AG04449 (cell line): ENCODE results near the gene PRELID3B.

Experiments
- CTCF ChIA-PET: fragments of 350-600 bp; formaldehyde crosslinking; extraction: SDS; loops from one replicate; lab custom pipeline; 2021; ENCODE audit warnings: antibody characterized with exemption; lab: Yijun Ruan, JAX
- POLR2A ChIA-PET: fragments of 400-600, 350-600 bp; formaldehyde crosslinking; extraction: SDS; loops from one replicate; lab custom pipeline; 2020; ENCODE audit warnings: antibody characterized with exemption, inconsistent platforms; lab: Yijun Ruan, JAX
- DNase-seq: peaks from one replicate; pipeline ENCODE4 v3.0.0-alpha.2; 2010; ENCODE audit warnings: low read depth, low spot score
- H3K4me3 ChIP-seq: 2 replicates; pipeline ENCODE4 v1.5.1; 2011; ENCODE audit warnings: low read depth, mild to moderate bottlenecking, control low read depth, low read length
- TF ChIP-seq, protein P1 (sequence below): IDR thresholded peaks from one replicate; pipeline ENCODE4 v1.5.1; 2011; ENCODE audit warnings: mild to moderate bottlenecking, moderate library complexity, low read length, control low read depth, inconsistent platforms; ENCODE audit not compliant: insufficient read depth; ENCODE audit errors: missing control alignments

The PRELID3B gene

DNA sequence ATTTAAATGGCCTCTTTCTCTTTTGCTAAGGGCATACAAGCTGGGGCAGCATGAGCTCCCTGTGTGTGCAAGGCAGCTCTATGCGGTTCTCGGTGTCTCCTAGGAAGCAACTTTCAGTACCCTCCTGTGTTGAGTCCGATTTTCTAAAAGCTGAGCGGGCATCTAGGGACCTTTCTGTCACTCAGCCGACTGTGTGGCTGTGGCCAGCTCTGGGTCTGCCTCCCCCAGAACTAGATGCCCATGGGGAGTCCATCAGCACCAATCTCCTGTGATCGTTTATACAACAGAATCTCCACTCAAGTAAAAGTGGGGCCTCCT lies 54.1 kb downstream of the PRELID3B start:
- POLR2A ChIA-PET: no interaction called here
- CTCF ChIA-PET: interaction anchor here (0.9 kb wide), 1 partner anchor 11 kb away, joined by 4 read pairs; no protein-coding TSS in a partner anchor

GRCh38 chr20:58987790-58988564 lies 54.6 kb downstream of the PRELID3B start:
- ChIA-PET POLR2A (no interaction called here), CTCF (interaction anchor here (0.9 kb wide), 1 partner anchor 12 kb away, joined by 4 read pairs; no protein-coding TSS in a partner anchor)
- DNase-seq: no peak

More for the DNA sequence above, 54.1 kb downstream of the PRELID3B start:
- H3K4me3 ChIP-seq: no peak overlapping the region
- no peak for DNase-seq
- TF ChIP-seq, protein P1, sequence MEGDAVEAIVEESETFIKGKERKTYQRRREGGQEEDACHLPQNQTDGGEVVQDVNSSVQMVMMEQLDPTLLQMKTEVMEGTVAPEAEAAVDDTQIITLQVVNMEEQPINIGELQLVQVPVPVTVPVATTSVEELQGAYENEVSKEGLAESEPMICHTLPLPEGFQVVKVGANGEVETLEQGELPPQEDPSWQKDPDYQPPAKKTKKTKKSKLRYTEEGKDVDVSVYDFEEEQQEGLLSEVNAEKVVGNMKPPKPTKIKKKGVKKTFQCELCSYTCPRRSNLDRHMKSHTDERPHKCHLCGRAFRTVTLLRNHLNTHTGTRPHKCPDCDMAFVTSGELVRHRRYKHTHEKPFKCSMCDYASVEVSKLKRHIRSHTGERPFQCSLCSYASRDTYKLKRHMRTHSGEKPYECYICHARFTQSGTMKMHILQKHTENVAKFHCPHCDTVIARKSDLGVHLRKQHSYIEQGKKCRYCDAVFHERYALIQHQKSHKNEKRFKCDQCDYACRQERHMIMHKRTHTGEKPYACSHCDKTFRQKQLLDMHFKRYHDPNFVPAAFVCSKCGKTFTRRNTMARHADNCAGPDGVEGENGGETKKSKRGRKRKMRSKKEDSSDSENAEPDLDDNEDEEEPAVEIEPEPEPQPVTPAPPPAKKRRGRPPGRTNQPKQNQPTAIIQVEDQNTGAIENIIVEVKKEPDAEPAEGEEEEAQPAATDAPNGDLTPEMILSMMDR: no peak

DNA sequence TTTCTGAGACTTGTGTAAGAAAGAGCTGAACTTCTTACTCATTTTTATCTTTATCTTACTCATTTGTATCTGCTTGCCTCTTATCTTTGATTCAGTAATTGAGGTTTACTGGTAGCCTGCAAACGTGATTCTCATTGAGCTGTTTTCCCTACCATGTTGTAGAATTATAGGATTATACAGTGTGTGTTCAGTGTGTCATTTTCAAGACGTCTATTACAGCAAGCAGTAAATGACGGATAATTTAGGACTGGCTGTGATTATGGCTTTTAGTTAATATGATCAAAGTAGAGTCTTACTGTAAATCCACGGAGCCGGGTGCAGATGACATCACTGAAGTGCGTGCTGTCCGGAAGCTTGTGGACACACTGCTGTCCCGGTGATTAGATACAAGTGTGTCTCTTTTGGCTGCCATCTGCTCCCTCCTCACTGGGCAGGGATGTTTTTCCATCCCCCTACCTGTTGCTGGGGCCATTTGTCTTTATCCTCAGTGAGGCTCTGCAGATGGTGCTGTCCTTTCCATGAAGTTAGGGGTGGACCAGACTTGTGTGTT lies 55.5 kb downstream of the PRELID3B start:
- no peak for DNase-seq
- ChIA-PET POLR2A (interaction anchor here (0.7 kb wide), 1 partner anchor 94 kb away, joined by 3 read pairs; no protein-coding TSS in a partner anchor), CTCF (interaction anchor here (0.9 kb wide), 1 partner anchor 470 kb away, joined by 3 read pairs; no protein-coding TSS in a partner anchor)
- H3K4me3 ChIP-seq: no peak overlapping the region
- TF ChIP-seq, protein P1: no peak

More at GRCh38 chr20:58987790-58988564, 54.6 kb downstream of the PRELID3B start:
- no peak overlapping the region for H3K4me3 ChIP-seq
- TF ChIP-seq, protein P1: no peak

GRCh38 chr20:58986286-58986967 lies 56.2 kb downstream of the PRELID3B start:
- CTCF ChIA-PET: interaction anchor here (0.9 kb wide), 1 partner anchor 471 kb away, joined by 3 read pairs; no protein-coding TSS in a partner anchor
- POLR2A ChIA-PET: interaction anchor here (0.6 to 0.7 kb wide), 2 partner anchors 93 to 100 kb away, joined by 3 read pairs; no protein-coding TSS in a partner anchor

DNA sequence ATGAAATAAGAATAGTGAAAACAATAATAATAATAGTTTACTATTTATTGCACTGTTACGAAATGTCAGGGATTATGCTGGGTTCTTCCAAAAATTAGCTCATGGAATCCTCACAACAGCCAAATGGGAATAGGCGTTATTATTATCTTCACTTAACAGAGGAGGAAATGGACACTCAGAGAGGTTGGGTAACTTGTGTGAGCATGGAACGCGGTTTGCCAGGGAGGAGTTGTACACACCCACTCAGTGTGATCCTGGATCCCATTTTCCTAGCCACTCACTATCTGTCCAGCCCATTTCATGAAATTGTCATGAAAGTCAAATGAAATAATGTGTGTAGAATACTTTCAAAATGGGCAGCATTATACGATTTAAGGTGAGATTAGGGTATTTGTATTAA lies 56.9 kb downstream of the PRELID3B start:
- no peak for DNase-seq
- POLR2A ChIA-PET: interaction anchor here (0.6 kb wide), 1 partner anchor 101 kb away, joined by 3 read pairs; no protein-coding TSS in a partner anchor
- CTCF ChIA-PET: no interaction called here
- H3K4me3 ChIP-seq: no peak overlapping the region
- TF ChIP-seq, protein P1: no peak

More at GRCh38 chr20:58986286-58986967, 56.2 kb downstream of the PRELID3B start:
- DNase-seq: no peak
- TF ChIP-seq, protein P1: no peak
- H3K4me3 ChIP-seq: no peak overlapping the region
